K562 (cell line): Measurements from ENCODE around the gene ERP27. TPM values are rescaled to one million over a fixed set of nuclear protein-coding genes. Genes with fewer than 3 reads are reported as not detected.

Experiments
- ATAC-seq: fragments of 200-7000 bp; cut with Tn5 transposase; 3 replicates; pipeline ENCODE4 v1.9.1; 2020; ENCODE audit warnings: moderate library complexity
- BruUV-seq: library from RNA; stranded (reverse); fragments of 400-500 nt; replicated peaks from 2 replicates; lab custom pipeline; 2021; lab: Mats Ljungman, UMichigan
- CTCF ChIA-PET: fragments of 300-600 bp; formaldehyde crosslinking; extraction: SDS; loops from one replicate; lab custom pipeline; 2021; ENCODE audit warnings: low intra/inter-chr PET ratio; lab: Yijun Ruan, JAX
- POLR2A ChIA-PET: fragments of 300-600, 350-650 bp; sonication (Branson Sonifier 250); formaldehyde crosslinking; extraction: SDS; loops from one replicate; lab custom pipeline; 2021; ENCODE audit warnings: antibody characterized with exemption, inconsistent platforms; lab: Yijun Ruan, JAX
- DNase-seq, 4 experiments: peaks; one replicate each; pipeline versions ENCODE4 v3.0.0 to v3.0.0-alpha.2; 2011 to 2018; ENCODE audit warnings: low spot score in 3 of 4, mixed read lengths in 3 of 4; ENCODE audit errors: extremely low read depth in 1 of 4
- FAIRE-seq: peaks from 2 replicates; lab custom pipeline; 2011; peaks lifted over from hg19 to GRCh38; lab: Jason Lieb, UNC
- H2AFZ ChIP-seq: 2 replicates; pipeline ENCODE4 v1.6.0; 2011; ENCODE audit warnings: low read depth, low read length, control low read depth, inconsistent platforms
- H3K27ac ChIP-seq: fragments of 200-600 bp; 3 replicates; pipeline ENCODE4 v1.8.0; 2011; ENCODE audit warnings: low read depth, mild to moderate bottlenecking, control low read depth, inconsistent platforms, low read length, moderate library complexity, mixed read lengths; ENCODE audit errors: extremely low read depth
- H3K27me3 ChIP-seq, 2 experiments: fragments of 300-600 bp in 1 of 2; 2 replicates in 1 of 2; 3 replicates in 1 of 2; pipeline versions ENCODE4 v1.6.0 to v1.8.0; 2011; ENCODE audit warnings: inconsistent platforms in 2 of 2, low read length in 2 of 2, mild to moderate bottlenecking in 1 of 2, mixed read lengths in 1 of 2, moderate library complexity in 1 of 2; ENCODE audit not compliant: control insufficient read depth in 2 of 2, insufficient read depth in 2 of 2
- H3K36me3 ChIP-seq: fragments of 300-600 bp; 3 replicates; pipeline ENCODE4 v1.8.0; 2011; ENCODE audit warnings: mild to moderate bottlenecking, low read length, inconsistent platforms; ENCODE audit not compliant: control insufficient read depth, insufficient read depth
- H3K4me1 ChIP-seq, 2 experiments: fragments of 200-600 bp in 1 of 2; replicated peaks in 1 of 2; 2 replicates in 1 of 2; 3 replicates in 1 of 2; pipeline versions ENCODE4 v1.5.1 to v1.8.0; 2011; ENCODE audit warnings: inconsistent platforms in 2 of 2, low read length in 2 of 2, mild to moderate bottlenecking in 1 of 2, mixed read lengths in 1 of 2, moderate library complexity in 1 of 2; ENCODE audit not compliant: control insufficient read depth in 2 of 2, insufficient read depth in 2 of 2
- H3K4me2 ChIP-seq: 2 replicates; pipeline ENCODE4 v1.6.1; 2011; ENCODE audit warnings: low read length, control low read depth, inconsistent platforms, mixed read lengths; ENCODE audit not compliant: insufficient read depth
- H3K4me3 ChIP-seq: fragments of 200-600 bp; sonication (generic), shearing (Covaris generic); 2 replicates; pipeline ENCODE4 v1.5.1; 2016; ENCODE audit warnings: control low read depth, inconsistent platforms
- H3K79me2 ChIP-seq: fragments of 200-600 bp; 3 replicates; pipeline ENCODE4 v1.8.0; 2011; ENCODE audit warnings: low read length, inconsistent platforms; ENCODE audit not compliant: control insufficient read depth, insufficient read depth
- H3K9ac ChIP-seq, 2 experiments: 2 replicates each; pipeline versions ENCODE4 v1.6.0 to v1.6.1; 2011; ENCODE audit warnings: low read depth in 2 of 2, low read length in 2 of 2, control low read depth in 1 of 2, inconsistent platforms in 1 of 2, mild to moderate bottlenecking in 1 of 2, mixed read lengths in 1 of 2; ENCODE audit not compliant: insufficient read depth in 1 of 2
- H3K9me1 ChIP-seq: one replicate; pipeline ENCODE4 v1.6.0; 2011; ENCODE audit warnings: inconsistent platforms, mild to moderate bottlenecking, low read length, moderate library complexity; ENCODE audit not compliant: control insufficient read depth, insufficient read depth
- H3K9me3 ChIP-seq: replicated peaks from 2 replicates; pipeline ENCODE4 v1.5.1; 2011; ENCODE audit warnings: low read depth, low read length, inconsistent platforms; ENCODE audit not compliant: control insufficient read depth, insufficient read depth
- H4K20me1 ChIP-seq: replicated peaks from 2 replicates; pipeline ENCODE4 v1.6.1; 2011; ENCODE audit warnings: low read length, inconsistent platforms, mixed read lengths; ENCODE audit not compliant: control insufficient read depth, insufficient read depth
- ILK ChIP-seq: fragments of 450-650 bp; IDR thresholded peaks from 2 replicates; pipeline ENCODE4 v1.6.1; 2016; ENCODE audit warnings: missing genetic modification characterization, low read depth, mild to moderate bottlenecking, missing compliant biosample characterization, moderate library complexity, borderline replicate concordance
- L3MBTL2 ChIP-seq: fragments of 450-650 bp; IDR thresholded peaks from 2 replicates; pipeline ENCODE4 v1.6.1; 2016; ENCODE audit warnings: mild to moderate bottlenecking, moderate library complexity
- NFE2L1 ChIP-seq: fragments of 450-650 bp; IDR thresholded peaks from 2 replicates; pipeline ENCODE4 v1.6.1; 2016; ENCODE audit warnings: missing genetic modification characterization, low read depth, mild to moderate bottlenecking, missing compliant biosample characterization, moderate library complexity, borderline replicate concordance
- NR2C1 ChIP-seq, 2 experiments: fragments of 450-650 bp; IDR thresholded peaks; 2 replicates each; pipeline ENCODE4 v1.6.1; 2017; ENCODE audit warnings: mild to moderate bottlenecking in 2 of 2, antibody characterized with exemption in 1 of 2, inconsistent platforms in 1 of 2, missing compliant biosample characterization in 1 of 2, missing genetic modification characterization in 1 of 2
- OTX1 ChIP-seq: fragments of 450-650 bp; formaldehyde crosslinking; IDR thresholded peaks from 2 replicates; pipeline ENCODE4 v1.4.0; 2022; ENCODE audit warnings: mild to moderate bottlenecking
- SMARCA5 ChIP-seq: fragments of 450-650 bp; IDR thresholded peaks from 2 replicates; pipeline ENCODE4 v1.6.1; 2016
- USF2 ChIP-seq: sonication (generic); formaldehyde crosslinking; IDR thresholded peaks from 2 replicates; pipeline ENCODE4 v1.5.0; 2020; ENCODE audit warnings: missing genetic modification reagents
- WGBS: fragments of 100-300 bp; shearing (Covaris generic); methylation state at CpG from one replicate; pipeline ENCODE4 v1.1.6; 2016; ENCODE audit warnings: low coverage, mixed read lengths; ENCODE audit not compliant: insufficient coverage; ENCODE audit errors: missing lambda C conversion rate; 5-methylcytosine and 5-hydroxymethylcytosine counted together
- in situ Hi-C: fragments of 300-500 bp; cut with MboI; formaldehyde crosslinking; loops from 4 replicates; pipeline ENCODE4 v1.15.0; 2018; ENCODE audit warnings: inconsistent platforms, mixed read lengths
- intact Hi-C: fragments of 100-400 bp; cut with micrococcal nuclease; formaldehyde crosslinking; loops from 2 replicates; pipeline ENCODE4 v1.14.2; 2022
- polyA plus RNA-seq, 8 experiments: library from polyadenylated mRNA; depleted of rRNA in 4 of 8; stranded (reverse) in 5 of 8; unstranded in 3 of 8; fragments of >200 nt; fragmentation: Nextera tagmentation in 2 of 8; fragmentation: Illumina TruSeq in 1 of 8; extraction: Ambion mirVana in 2 of 8; extraction: Trizol in 1 of 8; gene quantifications; 2 replicates each; pipeline versions ENCODE4 v1.2.1 to v1.2.3, GENCODE V29; 2011 to 2014; ENCODE audit warnings: inconsistent platforms in 1 of 8, missing spikeins in 1 of 8
- total RNA-seq, 7 experiments: library from RNA; depleted of rRNA in 6 of 7; stranded (reverse); fragments of >200 nt in 6 of 7; fragmentation: Illumina TruSeq in 2 of 7; extraction: Trizol in 2 of 7; gene quantifications; 2 replicates each; pipeline versions ENCODE4 v1.2.1 to v1.2.3, GENCODE V29; 2011 to 2021; ENCODE audit warnings: low replicate concordance in 1 of 7
- TF ChIP-seq, protein P1 (sequence below): IDR thresholded peaks from 2 replicates; pipeline ENCODE4 v1.6.1; 2012; ENCODE audit warnings: low read depth, low read length, improper control_type of control experiment, borderline replicate concordance
- TF ChIP-seq, protein P2 (sequence below): IDR thresholded peaks from 2 replicates; pipeline ENCODE4 v1.6.1; 2016; ENCODE audit warnings: missing genetic modification characterization, missing compliant biosample characterization

The ERP27 gene
- total and polyA plus RNA-seq, 9 of the 15 experiments (the other 6 are each of a cell fraction or from before 2014, with no cell fraction given): 0.07 to 0.27 (median 0.11) TPM; not detected in 6

- TF ChIP-seq, protein P1, sequence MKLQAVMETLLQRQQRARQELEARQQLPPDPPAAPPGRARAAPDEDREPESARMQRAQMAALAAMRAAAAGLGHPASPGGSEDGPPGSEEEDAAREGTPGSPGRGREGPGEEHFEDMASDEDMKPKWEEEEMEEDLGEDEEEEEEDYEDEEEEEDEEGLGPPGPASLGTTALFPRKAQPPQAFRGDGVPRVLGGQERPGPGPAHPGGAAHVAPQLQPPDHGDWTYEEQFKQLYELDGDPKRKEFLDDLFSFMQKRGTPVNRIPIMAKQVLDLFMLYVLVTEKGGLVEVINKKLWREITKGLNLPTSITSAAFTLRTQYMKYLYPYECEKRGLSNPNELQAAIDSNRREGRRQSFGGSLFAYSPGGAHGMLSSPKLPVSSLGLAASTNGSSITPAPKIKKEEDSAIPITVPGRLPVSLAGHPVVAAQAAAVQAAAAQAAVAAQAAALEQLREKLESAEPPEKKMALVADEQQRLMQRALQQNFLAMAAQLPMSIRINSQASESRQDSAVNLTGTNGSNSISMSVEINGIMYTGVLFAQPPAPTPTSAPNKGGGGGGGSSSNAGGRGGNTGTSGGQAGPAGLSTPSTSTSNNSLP: no peak
- no peak for TF ChIP-seq SMARCA5
- TF ChIP-seq L3MBTL2: no peak
- no peak for TF ChIP-seq NFE2L1 (tag)
- TF ChIP-seq NR2C1 (IDR thresholded peaks at IDR 0.05): no peak
- no peak for TF ChIP-seq NR2C1 (tag; IDR thresholded peaks at IDR 0.05)
- no peak for TF ChIP-seq ILK (tag)
Measured at GRCh38 chr12:14954269-14954668, 15.9 kb upstream of the ERP27 start (continued).

GRCh38 chr12:14953752-14954151 lies 15.4 kb upstream of the ERP27 start:
- CTCF ChIA-PET: no interaction called here
- Histone ChIP-seq H3K36me3 (peaks cover 14% of the 10 kb centered on the region; the same call in 1 of the 3 replicates), H2AFZ (no peak overlapping the region), H3K9me3 (no peaks in the 10 kb centered on the region), H3K9me1 (no peaks in the 10 kb centered on the region), H3K27ac (no peak overlapping the region), H3K79me2 (no peaks in the 10 kb centered on the region), H3K9ac (no peak overlapping the region), H4K20me1 (no peaks in the 10 kb centered on the region), H3K4me3 (no peak overlapping the region), H3K27me3 (no peaks in the 10 kb centered on the region), H3K4me2 (no peak overlapping the region), H3K4me1 (no peaks in the 10 kb centered on the region; a peak in 2 of 5 replicates)
- DNase-seq (no peak), FAIRE-seq (no peak), ATAC-seq (no peak)
- intact Hi-C loops: no loop called here
- 0% methylated on average over 1 of the region's 1 CpG for WGBS
- no TSS peak for BruUV-seq
- POLR2A ChIA-PET: no interaction called here
- TF ChIP-seq OTX1 (CRISPR knock-in tag): 0 out of 2 replicates have a peak, but pooled peaks have one; percentile 38
- TF ChIP-seq, protein P2, sequence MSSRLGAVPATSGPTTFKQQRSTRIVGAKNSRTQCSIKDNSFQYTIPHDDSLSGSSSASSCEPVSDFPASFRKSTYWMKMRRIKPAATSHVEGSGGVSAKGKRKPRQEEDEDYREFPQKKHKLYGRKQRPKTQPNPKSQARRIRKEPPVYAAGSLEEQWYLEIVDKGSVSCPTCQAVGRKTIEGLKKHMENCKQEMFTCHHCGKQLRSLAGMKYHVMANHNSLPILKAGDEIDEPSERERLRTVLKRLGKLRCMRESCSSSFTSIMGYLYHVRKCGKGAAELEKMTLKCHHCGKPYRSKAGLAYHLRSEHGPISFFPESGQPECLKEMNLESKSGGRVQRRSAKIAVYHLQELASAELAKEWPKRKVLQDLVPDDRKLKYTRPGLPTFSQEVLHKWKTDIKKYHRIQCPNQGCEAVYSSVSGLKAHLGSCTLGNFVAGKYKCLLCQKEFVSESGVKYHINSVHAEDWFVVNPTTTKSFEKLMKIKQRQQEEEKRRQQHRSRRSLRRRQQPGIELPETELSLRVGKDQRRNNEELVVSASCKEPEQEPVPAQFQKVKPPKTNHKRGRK (tag): peak; percentile 81
- TF ChIP-seq USF2 (CRISPR knock-in tag): no peak
- in situ Hi-C loops: loop anchor here (25.0 kb wide), 1 partner anchor 741 kb away; no protein-coding TSS in a partner anchor
